Esophagus muscularis mucosa (tissue), 4 donors: ENCODE measurements around the gene MAP2. TPM values are rescaled to one million over a fixed set of nuclear protein-coding genes. Genes with fewer than 3 reads are reported as not detected.

Experiments used
- DNase-seq: peaks from one replicate; pipeline ENCODE4 v3.0.0-alpha.2; 2017; ENCODE audit errors: extremely low spot score
- H3K27ac ChIP-seq, 4 donors: fragments of 200-600 bp; sonication (generic); replicated peaks in 1 of 4; 1 replicate in 3 of 4; 2 replicates in 1 of 4; pipeline ENCODE4 v1.5.1; 2016 to 2019; ENCODE audit warnings: mild to moderate bottlenecking in 1 of 4
- H3K27me3 ChIP-seq, 4 donors: fragments of 200-600 bp; sonication (generic); one replicate each; pipeline versions ENCODE4 v1.5.1 to v1.6.0; 2016 to 2019
- H3K36me3 ChIP-seq, 4 donors: fragments of 200-600 bp; sonication (generic); one replicate each; pipeline ENCODE4 v1.5.1; 2016 to 2019
- H3K4me1 ChIP-seq, 4 donors: fragments of 200-600 bp; sonication (generic); one replicate each; pipeline ENCODE4 v1.5.1; 2016 to 2019
- H3K4me3 ChIP-seq, 4 donors: fragments of 200-600 bp; sonication (generic); 1 replicate in 2 of 4; 2 replicates in 2 of 4; pipeline ENCODE4 v1.5.1; 2016 to 2019; ENCODE audit warnings: mild to moderate bottlenecking in 4 of 4, moderate library complexity in 1 of 4
- H3K9me3 ChIP-seq, 4 donors: fragments of 200-600 bp; sonication (generic); 1 replicate in 3 of 4; 2 replicates in 1 of 4; pipeline ENCODE4 v1.5.1; 2016 to 2019
- CTCF ChIP-seq, 3 experiments: fragments of 200-600 bp in 2 of 3; fragments of 450-650 bp in 1 of 3; sonication (generic) in 2 of 3; IDR thresholded peaks; one replicate each; pipeline ENCODE4 v1.5.1; 2017 to 2019; ENCODE audit warnings: antibody characterized with exemption in 3 of 3, mild to moderate bottlenecking in 2 of 3, moderate library complexity in 1 of 3
- EP300 ChIP-seq: sonication (generic); formaldehyde crosslinking; IDR thresholded peaks from one replicate; pipeline ENCODE4 v1.6.1; 2017; ENCODE audit warnings: antibody characterized with exemption
- POLR2A ChIP-seq: fragments of 450-650 bp; IDR thresholded peaks from one replicate; pipeline ENCODE4 v1.6.1; 2017; ENCODE audit warnings: antibody characterized with exemption, moderate library complexity, mild to moderate bottlenecking, low read depth
- POLR2AphosphoS5 ChIP-seq, 2 donors: sonication (generic); formaldehyde crosslinking; IDR thresholded peaks; one replicate each; pipeline ENCODE4 v1.6.1; 2017; ENCODE audit warnings: antibody characterized with exemption in 2 of 2
- WGBS: methylation state at CpG from one replicate; pipeline ENCODE4 v1.1.5; 2018; 5-methylcytosine and 5-hydroxymethylcytosine counted together
- intact Hi-C: fragments of 100-400 bp; cut with DNase I; formaldehyde crosslinking; loops from one replicate; pipeline ENCODE4 v1.15.1; 2023
- total RNA-seq, 4 donors: library from RNA; depleted of rRNA; stranded (reverse); fragments of >200 nt; gene quantifications; one replicate each; pipeline versions ENCODE4 v1.1.0 to v1.2.1, GENCODE V29; 2016

The MAP2 gene
- total RNA-seq, 4 donors from 2014 or later, result 11.1 to 62.6 (median 47.0) TPM

DNA sequence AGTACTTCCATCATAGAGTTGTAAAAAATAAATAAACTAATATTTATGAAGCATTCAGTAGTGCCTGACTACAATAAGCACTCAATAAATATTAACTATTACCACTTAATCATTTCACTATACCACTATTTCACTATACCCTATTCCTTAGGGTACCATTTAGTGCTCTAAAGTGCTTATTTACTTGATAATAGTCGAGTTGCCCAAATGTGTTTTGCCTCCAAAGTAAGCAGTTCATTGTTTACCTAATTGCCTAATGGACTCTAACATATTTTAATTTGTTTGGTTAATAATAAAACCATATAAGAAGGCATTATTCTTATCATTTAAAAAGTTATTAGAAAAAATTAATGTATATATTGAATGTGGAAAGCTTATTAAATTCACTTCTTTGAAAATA lies 33.0 kb upstream of the MAP2 start:
- intact Hi-C loops, result no loop called here
- Histone ChIP-seq H3K36me3 (no peaks in the 10 kb centered on the region), H3K4me3 (no peak overlapping the region), H3K27ac (no peak overlapping the region), H3K27me3 (no peaks in the 10 kb centered on the region), H3K9me3 (peaks cover 0 to 4% (median 0%) of the 10 kb centered on the region in 4 donors), H3K4me1 (peaks cover 0 to 36% (median 15%) of the 10 kb centered on the region in 4 donors)
- no peak for DNase-seq
- WGBS, result 59% methylated on average over 1 of the region's 1 CpG
- no peak for TF ChIP-seq POLR2AphosphoS5 (IDR thresholded peaks at IDR 0.05)
- no peak for TF ChIP-seq POLR2A
- TF ChIP-seq CTCF (IDR thresholded peaks at IDR 0.05), result no peak
- TF ChIP-seq EP300, result no peak

GRCh38 chr2:209391776-209392401 lies 32.0 kb upstream of the MAP2 start:
- Histone ChIP-seq H3K4me1 (peaks cover 0 to 41% (median 16%) of the 10 kb centered on the region in 4 donors), H3K4me3 (no peak overlapping the region), H3K9me3 (peaks cover 0 to 4% (median 0%) of the 10 kb centered on the region in 4 donors), H3K36me3 (no peaks in the 10 kb centered on the region), H3K27ac (peak overlapping the region in 2 of 4 donors; percentile 25 to 45), H3K27me3 (no peaks in the 10 kb centered on the region)
- no peak for DNase-seq
- TF ChIP-seq POLR2AphosphoS5 (IDR thresholded peaks at IDR 0.05) (peak in 1 of 2 donors; percentile 8), CTCF (IDR thresholded peaks at IDR 0.05) (no peak)
- WGBS, result 47% methylated on average over 3 of the region's 3 CpGs
- intact Hi-C loops, result no loop called here

DNA sequence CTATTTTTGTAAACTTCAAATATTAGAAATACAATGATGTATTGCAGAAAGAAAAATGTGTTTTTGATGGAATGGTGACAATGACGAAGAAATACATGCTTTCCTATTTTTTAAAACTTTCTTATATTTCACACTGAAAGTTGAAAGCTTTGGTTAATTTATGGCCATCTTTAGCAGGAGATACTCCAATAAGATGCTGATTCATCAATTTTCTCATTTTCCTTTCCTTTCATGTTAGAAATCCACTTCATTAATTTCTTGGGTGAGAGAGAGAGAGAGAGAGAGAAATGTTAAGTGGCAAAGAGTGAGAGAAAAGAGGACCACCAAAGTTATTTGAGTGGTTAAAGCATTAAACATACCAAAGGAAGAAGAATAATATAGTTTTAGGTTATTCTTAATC lies 28.6 kb upstream of the MAP2 start:
- Histone ChIP-seq H3K27me3 (no peaks in the 10 kb centered on the region), H3K36me3 (no peaks in the 10 kb centered on the region), H3K9me3 (no peaks in the 10 kb centered on the region), H3K27ac (peak overlapping the region in 3 of 4 donors; percentile 39 to 49 (median 41)), H3K4me1 (peaks cover 0 to 36% (median 15%) of the 10 kb centered on the region in 4 donors), H3K4me3 (no peak overlapping the region)
- 98% methylated on average over 1 of the region's 1 CpG for WGBS
- intact Hi-C loops, result no loop called here
- no peak for DNase-seq
- TF ChIP-seq EP300 (no peak), POLR2AphosphoS5 (IDR thresholded peaks at IDR 0.05) (no peak), POLR2A (no peak), CTCF (IDR thresholded peaks at IDR 0.05) (no peak)

DNA sequence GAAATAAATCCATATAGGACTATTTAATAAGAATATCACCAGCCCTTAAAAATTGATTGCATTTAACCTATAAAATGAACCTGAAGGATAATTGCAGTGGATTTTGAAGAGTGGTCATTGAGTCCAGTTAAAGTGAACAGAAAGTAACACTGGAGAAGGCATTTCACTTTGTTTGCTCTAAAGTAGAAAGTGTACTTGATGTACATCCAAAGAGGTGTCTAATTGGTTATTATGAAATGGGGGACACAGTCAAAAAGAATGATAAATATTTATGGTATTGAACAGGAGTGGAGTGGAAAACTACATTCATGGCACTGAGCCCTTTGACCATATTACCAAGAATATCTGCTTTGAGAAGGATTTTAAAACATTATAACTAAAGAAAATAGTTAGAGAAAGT lies 28.2 kb upstream of the MAP2 start:
- no peak for TF ChIP-seq EP300
- no peak for TF ChIP-seq POLR2A
- TF ChIP-seq POLR2AphosphoS5 (IDR thresholded peaks at IDR 0.05), result peak in 1 of 2 donors; percentile 57
- no peak for DNase-seq
- no peaks in the 10 kb centered on the region for H3K36me3 ChIP-seq
- H3K9me3 ChIP-seq, result no peaks in the 10 kb centered on the region
- H3K27me3 ChIP-seq, result no peaks in the 10 kb centered on the region
- intact Hi-C loops, result no loop called here
- peaks cover 0 to 36% (median 15%) of the 10 kb centered on the region in 4 donors for H3K4me1 ChIP-seq
- no peak overlapping the region for H3K4me3 ChIP-seq
- H3K27ac ChIP-seq, result peak overlapping the region in 3 of 4 donors; percentile 39 to 49 (median 41)

DNA sequence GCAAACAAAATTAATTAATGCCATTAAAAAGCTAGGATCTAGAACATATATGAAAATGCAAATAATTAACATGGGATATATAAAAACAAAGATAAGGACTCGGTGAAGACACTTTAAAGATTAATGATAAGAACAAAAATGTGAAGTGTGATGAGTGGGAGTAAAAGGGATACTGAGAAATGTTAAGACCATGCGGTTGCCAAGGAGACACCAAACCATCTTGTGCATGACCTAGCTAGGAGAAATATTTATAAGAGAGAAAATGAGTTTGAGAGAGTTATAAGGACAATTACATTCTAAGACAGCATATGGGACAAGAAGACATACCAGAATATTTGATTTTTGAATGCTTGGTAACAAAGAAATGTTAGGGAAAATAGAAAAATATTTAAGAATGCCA lies 25.4 kb upstream of the MAP2 start:
- H3K36me3 ChIP-seq, result no peaks in the 10 kb centered on the region
- intact Hi-C loops, result no loop called here
- DNase-seq, result no peak
- no peak overlapping the region for H3K4me3 ChIP-seq
- H3K27ac ChIP-seq, result no peak overlapping the region
- H3K9me3 ChIP-seq, result no peaks in the 10 kb centered on the region
- H3K4me1 ChIP-seq, result peaks cover 0 to 18% (median 7%) of the 10 kb centered on the region in 4 donors
- WGBS, result 70% methylated on average over 2 of the region's 2 CpGs
- TF ChIP-seq POLR2A (no peak), CTCF (IDR thresholded peaks at IDR 0.05) (no peak), EP300 (no peak), POLR2AphosphoS5 (IDR thresholded peaks at IDR 0.05) (no peak)
- H3K27me3 ChIP-seq, result no peaks in the 10 kb centered on the region
